GM18951 (cell line): ENCODE measurements around the gene MSANTD2.

Experiments used
- POLR2A ChIP-seq: IDR thresholded peaks from 4 replicates; pipeline ENCODE4 v1.6.1; 2011; ENCODE audit warnings: mild to moderate bottlenecking; ENCODE audit not compliant: insufficient read length, insufficient read depth; ENCODE audit errors: extremely low read depth
- in situ Hi-C: fragments of 300-500 bp; cut with MboI; formaldehyde crosslinking; loops from one replicate; pipeline ENCODE4 v1.12.0; 2022; ENCODE audit warnings: low sequenced_read_pairs, mixed read lengths, inconsistent platforms; ENCODE audit not compliant: unreplicated experiment

MSANTD2 gene

GRCh38 chr11:124717421-124717785 lies 82.8 kb downstream of the MSANTD2 start:
- TF ChIP-seq POLR2A = no peak
- in situ Hi-C loops = no loop called here

GRCh38 chr11:124716591-124716990 lies 83.6 kb downstream of the MSANTD2 start:
- in situ Hi-C loops = no loop called here
- no peak for TF ChIP-seq POLR2A
